D341Med (cell line): ENCODE measurements around the gene ATM.
"Not testable (repeated sequence)": the region's sequence is repeated elsewhere in the genome, so short reads cannot be mapped to it uniquely, and the experiment has no call there.

ENCODE experiments used
- DNase-seq: peaks from one replicate; pipeline ENCODE4 v3.0.0; 2012; ENCODE audit warnings: low spot score

The ATM gene

GRCh38 chr11:108286956-108287355 lies 64.1 kb downstream of the ATM start:
- no peak for DNase-seq

- not testable (repeated sequence) for DNase-seq
These were observed 66.2 kb downstream of the ATM start for GRCh38 chr11:108289066-108289465.

- DNase-seq = no peak
These were observed 66.8 kb downstream of the ATM start for GRCh38 chr11:108289699-108290098.

- no peak for DNase-seq
These were observed 70.4 kb downstream of the ATM start for GRCh38 chr11:108293229-108293628.

- DNase-seq = no peak
These were observed 79.4 kb downstream of the ATM start for GRCh38 chr11:108302121-108302785.

GRCh38 chr11:108307751-108308150 lies 84.9 kb downstream of the ATM start:
- no peak for DNase-seq

GRCh38 chr11:108313444-108313843 lies 90.6 kb downstream of the ATM start:
- no peak for DNase-seq

- DNase-seq = no peak
These were observed 93.2 kb downstream of the ATM start for GRCh38 chr11:108316061-108316460.

- no peak for DNase-seq
These were observed 96.8 kb downstream of the ATM start for GRCh38 chr11:108319541-108320145.

GRCh38 chr11:108322666-108323065 lies 99.8 kb downstream of the ATM start:
- no peak for DNase-seq

- no peak for DNase-seq
These were observed 101.7 kb downstream of the ATM start for GRCh38 chr11:108324587-108324986.

GRCh38 chr11:108333403-108333899 lies 110.6 kb downstream of the ATM start:
- no peak for DNase-seq

GRCh38 chr11:108338750-108339149 lies 115.9 kb downstream of the ATM start:
- DNase-seq = no peak

- DNase-seq = no peak
These were observed 118.1 kb downstream of the ATM start for GRCh38 chr11:108340973-108341372.

GRCh38 chr11:108341654-108342053 lies 118.8 kb downstream of the ATM start:
- no peak for DNase-seq

GRCh38 chr11:108343714-108344113 lies 120.8 kb downstream of the ATM start:
- DNase-seq = no peak

- no peak for DNase-seq
These were observed 122.9 kb downstream of the ATM start for GRCh38 chr11:108345767-108346166.

GRCh38 chr11:108346451-108346850 lies 123.6 kb downstream of the ATM start:
- no peak for DNase-seq

GRCh38 chr11:108351468-108351867 lies 128.6 kb downstream of the ATM start:
- no peak for DNase-seq

GRCh38 chr11:108364159-108364558 lies 141.3 kb downstream of the ATM start:
- no peak for DNase-seq

GRCh38 chr11:108368134-108368533 lies 145.3 kb downstream of the ATM start:
- no peak for DNase-seq

GRCh38 chr11:108369064-108369463 lies 146.2 kb downstream of the ATM start:
- no peak for DNase-seq

GRCh38 chr11:108370315-108370714 lies 147.4 kb downstream of the ATM start:
- no peak for DNase-seq

GRCh38 chr11:108370990-108371389 lies 148.1 kb downstream of the ATM start:
- no peak for DNase-seq
